Measurements from ENCODE around the gene ERGIC1. TPM values are rescaled to one million over a fixed set of nuclear protein-coding genes. Genes with fewer than 3 reads are reported as not detected.
A peak's percentile ranks its signal among the peaks of the same experiment; 100 is the strongest.
"Not testable (repeated sequence)": the region's sequence is repeated elsewhere in the genome, so short reads cannot be mapped to it uniquely, and the experiment has no call there.

Gene ERGIC1, protein sequence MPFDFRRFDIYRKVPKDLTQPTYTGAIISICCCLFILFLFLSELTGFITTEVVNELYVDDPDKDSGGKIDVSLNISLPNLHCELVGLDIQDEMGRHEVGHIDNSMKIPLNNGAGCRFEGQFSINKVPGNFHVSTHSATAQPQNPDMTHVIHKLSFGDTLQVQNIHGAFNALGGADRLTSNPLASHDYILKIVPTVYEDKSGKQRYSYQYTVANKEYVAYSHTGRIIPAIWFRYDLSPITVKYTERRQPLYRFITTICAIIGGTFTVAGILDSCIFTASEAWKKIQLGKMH
- total RNA-seq = 243 TPM

DNA sequence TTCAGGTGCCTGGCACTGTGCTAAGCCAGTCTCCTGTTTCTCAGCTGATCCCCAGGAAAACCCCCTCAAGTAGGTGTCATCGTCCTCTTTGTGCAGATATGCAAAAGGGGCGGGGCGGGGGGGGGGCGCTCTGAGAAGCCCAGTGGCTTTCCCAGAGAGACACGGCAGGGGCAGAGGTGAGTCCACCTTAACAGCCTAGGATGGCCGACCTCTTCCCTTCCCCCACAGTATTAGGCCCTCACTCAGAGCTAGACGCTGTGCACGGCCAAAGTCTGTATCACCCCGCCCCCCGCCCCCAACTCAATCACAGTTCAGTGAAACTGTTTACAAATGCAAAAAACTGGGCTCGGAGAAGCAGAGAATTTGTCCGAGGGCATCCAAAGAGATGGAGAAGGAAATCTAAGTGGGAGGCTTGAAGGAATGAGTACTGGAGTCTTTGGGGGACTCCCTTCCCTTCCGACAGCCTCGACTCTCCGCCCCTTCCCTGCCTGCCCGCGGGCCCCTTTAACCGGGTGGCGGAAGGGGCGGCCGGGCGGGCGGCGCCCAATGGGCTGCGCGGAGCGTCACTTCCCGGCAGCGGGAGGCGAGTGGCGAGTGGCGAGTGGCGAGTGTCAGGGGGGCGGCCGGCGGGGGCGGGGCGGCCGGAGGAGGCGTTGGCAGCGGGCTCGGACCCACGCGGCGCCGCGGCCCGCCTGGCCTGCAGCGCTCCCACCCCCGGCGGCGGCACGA is at the start of gene ERGIC1:
ERGIC1 (plus strand) TSS at position 566 of the 729 bp plus-strand sequence; CDS start at position 729, 163 bp downstream.
- peak in 2 of 3 donors; percentile 65 to 71 for DNase-seq (ENCODE audit: low read depth in 2 of 3, low spot score in 2 of 3)

DNA sequence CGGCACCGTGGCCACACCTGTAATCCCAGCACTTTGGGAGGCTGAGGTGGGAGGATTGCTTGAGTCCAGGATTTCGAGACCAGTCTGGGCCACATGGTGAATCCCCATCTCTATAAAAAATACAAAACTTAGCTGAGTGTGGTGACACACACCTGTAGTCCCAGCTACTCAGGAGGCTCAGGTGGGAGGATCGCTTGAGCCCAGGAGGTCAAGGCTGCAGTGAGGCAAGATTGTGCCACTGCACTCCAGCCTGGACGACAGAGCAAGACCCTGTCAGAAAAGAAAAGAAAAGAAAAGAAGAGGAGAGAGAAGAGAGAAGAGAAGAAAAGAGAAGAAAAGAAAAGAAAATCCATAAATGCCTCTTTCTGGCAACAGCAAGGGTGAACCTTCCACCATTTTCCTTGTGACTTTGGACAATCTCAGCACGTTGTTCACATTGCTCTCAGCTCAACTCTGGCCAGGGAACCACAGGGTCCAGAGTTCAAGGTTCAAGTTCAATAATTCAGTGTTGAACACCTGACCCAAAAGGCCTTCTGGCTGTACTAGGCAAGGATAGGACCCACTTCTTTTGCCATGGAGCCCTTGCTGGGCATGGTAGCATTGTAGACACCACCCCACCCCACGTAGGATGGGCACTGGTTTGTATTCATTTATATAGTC is 48.5 kb upstream of the ERGIC1 start:
- no peak for DNase-seq (ENCODE audit: low read depth in 2 of 3, low spot score in 2 of 3)

DNA sequence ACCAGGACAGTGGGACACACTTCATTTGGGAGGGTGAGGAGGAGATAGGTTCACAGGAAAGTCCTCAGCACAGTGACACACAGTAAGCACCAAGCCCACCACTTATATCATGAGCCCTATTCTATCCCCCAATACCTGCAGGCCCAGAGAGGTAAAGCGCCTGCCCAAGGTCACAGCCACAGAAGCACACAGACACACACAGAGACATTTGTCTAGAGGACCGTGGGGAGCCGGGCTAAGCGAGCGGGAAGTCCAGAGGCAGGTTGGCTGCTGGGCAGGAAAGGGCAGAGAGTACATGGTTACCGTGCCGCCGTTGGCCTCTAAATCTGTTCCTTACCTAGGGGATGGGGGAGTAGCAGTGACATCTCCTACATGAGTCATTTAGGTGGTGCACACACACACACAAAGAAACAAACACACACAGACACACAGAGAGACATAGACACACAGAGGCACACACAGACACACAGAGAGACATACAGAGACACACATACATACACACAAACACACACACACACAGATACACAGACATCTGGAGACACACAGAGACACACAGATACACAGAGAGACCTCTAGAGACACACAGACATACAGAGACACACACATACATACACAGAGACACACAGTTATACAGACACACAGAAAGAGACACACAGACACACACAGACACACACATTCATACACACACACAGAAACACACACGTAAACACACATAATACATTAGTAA is 47.2 kb upstream of the ERGIC1 start:
- no peak for DNase-seq (ENCODE audit: low read depth in 2 of 3, low spot score in 2 of 3)

DNA sequence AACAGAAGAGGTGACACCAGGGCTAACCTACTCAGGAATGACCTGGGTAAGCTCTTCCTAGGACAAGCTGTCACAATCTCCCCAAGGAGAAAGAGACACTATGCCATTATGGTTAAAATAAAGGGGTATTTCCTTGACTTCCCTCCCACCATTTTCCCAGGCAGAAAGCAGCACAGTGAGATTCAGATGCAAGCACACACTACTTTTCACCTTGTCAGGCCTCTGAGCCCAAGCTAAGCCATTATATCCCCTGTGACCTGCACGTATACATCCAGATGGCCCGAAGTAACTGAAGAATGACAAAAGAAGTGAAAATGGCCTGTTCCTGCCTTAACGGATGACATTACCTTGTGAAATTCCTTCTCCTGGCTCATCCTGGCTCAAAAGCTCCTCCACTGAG is 46.5 kb upstream of the ERGIC1 start:
- DNase-seq (ENCODE audit: low read depth in 2 of 3, low spot score in 2 of 3) = not testable (repeated sequence)

DNA sequence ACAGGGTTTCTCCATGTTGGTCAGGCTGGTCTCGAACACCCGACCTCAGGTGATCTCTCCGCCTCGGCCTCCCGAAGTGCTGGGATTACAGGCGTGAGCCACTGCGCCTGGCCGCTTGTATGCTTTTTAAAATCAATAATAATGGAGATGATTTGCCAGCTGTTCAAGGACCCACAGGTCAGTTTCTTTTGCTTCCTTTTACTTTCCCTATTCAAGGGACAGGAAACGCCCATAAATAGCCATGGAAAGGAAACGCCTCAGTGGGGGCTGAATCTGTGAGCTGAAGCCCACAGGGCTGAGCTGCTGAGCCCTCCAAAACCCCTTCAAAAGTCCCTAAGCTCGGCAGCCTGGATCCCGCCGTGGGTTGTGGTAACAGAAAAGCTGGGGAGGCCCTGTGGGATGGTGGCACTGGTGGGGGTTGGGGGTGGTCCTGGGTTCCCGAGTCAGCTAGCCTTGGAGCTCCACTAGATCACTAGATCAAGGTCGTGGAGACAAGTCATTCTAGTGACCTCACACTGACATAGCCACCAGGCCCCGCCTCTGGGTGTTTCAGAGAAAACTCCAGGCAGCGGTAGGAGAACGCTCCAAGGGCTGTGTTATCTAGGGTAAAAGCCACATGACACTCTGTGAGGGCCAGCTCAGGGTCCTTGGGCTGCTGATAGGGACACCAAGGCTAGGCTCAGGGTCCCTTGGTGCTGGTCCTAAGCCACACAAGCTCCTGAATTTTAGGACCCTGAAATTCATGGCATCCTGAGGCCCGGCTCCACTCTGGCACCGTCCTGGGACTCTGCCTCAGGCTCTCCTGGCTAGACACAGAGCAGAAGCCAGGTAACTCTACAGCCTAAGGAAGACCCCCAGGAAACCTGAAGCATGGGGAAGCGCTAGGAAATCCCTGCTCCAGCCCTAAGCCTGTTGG is 45.0 kb upstream of the ERGIC1 start:
- peak in 1 of 3 donors; percentile 56 for DNase-seq (ENCODE audit: low read depth in 2 of 3, low spot score in 2 of 3)

DNA sequence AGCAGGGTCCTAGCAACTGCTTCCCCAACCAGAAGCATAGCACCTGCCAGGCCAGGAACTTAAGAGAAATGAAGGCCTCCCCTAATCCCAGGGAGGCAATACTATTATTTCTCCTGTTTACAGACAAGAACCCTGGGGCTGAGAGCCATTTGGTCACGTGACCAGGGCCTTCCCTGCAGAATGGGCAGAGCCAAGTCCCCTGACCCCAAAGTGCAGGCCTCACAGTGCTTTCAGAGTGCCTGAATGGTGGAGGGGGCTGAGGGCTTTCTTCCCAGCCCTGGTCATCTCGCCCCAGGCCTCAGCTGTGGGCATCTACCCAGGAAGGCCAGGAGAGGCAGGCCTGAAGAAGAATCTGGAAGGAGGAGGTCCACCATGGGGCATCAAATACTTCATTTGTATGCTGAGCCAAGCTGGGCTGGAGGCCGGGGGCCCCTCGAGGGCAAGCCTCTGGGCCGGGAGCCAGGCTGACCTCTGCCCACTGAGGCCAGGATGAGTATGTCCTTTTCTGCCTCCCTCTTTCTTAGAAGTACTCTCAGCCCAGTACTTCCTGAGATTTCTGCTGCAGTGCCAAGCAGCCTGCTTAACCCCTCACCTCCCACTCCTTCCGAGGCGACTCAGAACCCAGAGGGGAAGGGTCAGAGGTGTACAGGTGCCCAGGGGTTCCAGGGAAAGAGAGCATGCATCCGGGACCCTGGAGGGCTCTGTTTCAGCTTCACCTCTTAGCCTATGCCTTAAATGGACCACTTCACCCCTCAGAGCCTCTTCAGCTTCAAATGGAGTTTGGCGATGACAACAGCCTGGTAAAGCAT is 44.2 kb upstream of the ERGIC1 start:
- no peak for DNase-seq (ENCODE audit: low read depth in 2 of 3, low spot score in 2 of 3)

DNA sequence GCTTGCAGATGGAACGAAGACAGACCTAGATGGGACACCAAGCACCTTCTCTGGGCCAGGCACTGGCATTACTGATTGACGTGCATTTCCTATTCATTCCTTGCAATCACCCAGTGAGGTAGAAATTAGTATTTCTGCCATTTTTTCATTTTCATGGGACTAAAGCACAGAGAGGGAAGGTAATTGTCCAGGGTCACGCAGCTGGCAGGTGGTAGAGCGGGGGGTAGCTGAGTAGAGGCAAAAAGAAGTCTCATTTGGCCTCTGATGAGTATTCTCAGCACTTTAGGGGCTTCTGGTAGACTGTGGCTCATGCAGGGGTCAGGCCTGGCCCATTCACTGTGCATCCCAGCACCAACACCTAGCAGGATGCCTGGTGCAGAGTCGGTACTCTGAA is 43.6 kb upstream of the ERGIC1 start:
- DNase-seq (ENCODE audit: low read depth in 2 of 3, low spot score in 2 of 3) = no peak

DNA sequence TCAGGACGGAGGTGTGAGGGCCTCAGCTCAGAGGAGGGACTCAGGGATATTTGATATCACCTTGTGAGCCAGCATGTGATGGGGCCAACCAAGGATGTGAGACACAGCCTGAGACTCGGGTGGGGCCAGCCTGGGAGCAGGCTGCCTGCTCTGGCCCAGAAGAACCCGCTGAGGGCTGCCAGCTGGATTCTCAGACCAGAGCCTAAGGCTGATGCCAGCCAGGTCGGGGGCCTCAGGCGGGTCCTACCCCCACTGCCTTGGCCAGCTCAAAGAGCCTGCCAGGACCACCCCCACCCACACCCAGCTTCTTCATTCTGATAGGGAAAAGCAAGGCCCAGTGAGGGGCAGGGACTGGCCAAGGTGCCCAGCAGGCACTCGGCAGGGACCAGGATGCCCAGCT is 42.8 kb upstream of the ERGIC1 start:
- DNase-seq (ENCODE audit: low read depth in 2 of 3, low spot score in 2 of 3) = no peak

DNA sequence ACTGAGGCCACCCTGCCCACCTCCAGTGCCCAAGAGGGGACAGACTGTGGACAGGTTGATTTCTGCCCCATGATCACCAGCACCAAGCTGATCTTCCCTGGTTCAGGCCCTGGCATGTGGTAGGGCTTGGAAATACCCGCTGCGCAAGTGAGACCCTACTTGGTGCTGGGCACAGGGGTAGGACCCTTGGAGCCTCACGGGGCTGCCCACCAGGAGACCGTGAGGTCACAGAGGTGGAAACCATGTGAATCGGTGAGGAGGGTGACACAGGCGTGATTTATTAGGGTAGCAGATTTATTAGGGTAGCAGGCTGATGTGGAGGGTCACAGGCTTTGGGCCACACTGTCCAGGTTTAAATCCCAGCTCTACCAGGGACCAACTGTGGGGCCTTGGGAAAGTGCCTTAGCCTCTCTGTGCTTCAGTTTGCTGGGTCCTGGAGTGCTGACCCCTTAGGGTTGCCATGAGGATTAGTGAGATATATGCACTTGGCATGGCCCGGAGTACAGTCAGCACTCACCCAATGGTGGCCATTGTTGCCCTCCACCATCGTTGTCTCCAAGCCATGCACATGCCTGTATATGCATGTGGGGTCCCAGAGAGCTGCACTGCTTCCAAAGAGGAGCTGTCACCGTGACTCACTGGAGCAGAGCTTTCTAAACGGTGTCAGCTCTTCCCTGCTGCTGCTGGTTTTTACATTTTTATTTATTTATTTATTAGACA is 42.2 kb upstream of the ERGIC1 start:
- no peak for DNase-seq (ENCODE audit: low read depth in 2 of 3, low spot score in 2 of 3)

DNA sequence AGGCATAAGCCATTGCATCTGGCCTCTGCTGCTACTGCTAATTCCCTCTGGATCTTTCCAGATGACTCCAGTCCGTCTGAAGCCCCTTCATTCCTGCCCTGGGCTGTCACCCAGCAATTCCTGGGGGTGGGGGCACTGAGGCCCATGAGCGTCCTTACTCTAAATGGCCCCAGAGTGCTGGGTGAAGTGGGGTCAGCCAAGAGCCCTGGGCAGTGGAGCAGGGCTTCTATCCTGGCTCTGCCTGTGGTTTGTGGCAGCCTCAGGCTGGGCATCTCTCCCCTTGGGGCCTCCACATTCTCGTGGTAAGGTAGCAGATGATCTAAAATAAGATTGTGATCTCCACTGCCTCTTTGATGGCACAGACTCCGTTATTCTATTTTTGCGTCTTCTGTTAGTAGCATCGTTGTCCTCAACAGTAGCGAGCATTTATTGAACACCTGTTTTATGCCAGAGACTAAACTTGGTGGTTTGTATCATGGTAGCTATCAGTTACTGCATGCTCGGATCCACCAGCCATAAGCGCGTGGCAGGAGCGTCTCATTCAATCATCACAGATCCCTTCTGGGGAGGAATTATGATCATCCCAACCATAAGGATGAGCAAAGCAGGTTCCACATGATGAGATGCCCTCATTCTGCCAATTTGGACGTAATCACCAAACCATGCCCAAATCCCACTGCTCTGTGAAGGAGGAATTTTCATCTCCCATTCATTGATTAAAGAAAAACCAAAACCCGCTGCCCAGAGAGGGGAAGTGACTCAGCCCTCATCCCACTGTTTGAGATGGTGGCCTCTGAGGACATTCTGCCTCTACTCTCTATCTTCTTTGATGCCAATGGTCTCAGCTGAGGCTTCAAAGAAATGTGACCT is 41.1 kb upstream of the ERGIC1 start:
- DNase-seq (ENCODE audit: low read depth in 2 of 3, low spot score in 2 of 3) = no peak

DNA sequence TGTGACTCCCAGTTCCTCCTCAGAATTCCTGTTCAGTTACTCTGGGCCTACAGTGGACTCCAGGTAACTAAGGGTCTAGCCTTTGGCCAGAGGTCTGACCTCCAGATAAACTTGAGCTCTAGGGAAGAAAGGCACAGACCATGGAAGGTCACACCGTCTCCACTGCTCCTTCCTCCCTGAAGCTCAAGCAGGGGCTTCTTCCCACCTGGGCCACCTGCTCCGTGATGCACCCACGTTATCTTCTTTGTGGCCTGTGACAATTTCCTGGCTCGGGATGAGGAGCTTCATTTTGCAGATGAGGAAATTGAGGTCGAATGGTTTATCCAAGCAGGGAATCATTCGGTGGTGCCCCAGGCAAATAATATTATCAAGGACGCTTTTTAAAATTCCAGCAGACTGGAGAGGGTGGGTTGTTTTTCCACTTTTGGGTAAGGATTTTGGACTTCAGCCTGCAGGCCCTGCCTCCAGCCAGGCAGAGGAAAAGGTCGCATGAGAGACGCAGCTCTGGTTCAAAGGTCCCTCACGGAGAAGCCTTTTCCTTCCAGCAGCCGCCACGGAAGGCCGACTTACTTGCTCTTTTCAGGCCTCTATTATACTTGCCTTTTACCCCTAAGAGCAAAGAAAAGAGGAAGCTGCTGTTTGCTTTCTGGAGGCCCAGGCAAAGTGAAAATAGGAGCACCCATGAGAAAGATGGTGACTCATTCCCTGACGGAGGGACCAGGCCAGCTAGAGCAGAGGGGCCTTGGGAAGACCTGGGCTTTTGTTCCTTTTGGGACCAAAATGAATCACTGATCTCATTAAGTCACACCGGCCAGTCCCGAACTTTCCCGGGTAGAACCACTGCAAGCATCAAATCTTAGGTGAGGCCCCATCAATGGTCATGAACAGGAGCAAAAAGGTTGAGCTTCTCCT is 40.2 kb upstream of the ERGIC1 start:
- DNase-seq (ENCODE audit: low read depth in 2 of 3, low spot score in 2 of 3) = peak in 1 of 3 donors; percentile 50

DNA sequence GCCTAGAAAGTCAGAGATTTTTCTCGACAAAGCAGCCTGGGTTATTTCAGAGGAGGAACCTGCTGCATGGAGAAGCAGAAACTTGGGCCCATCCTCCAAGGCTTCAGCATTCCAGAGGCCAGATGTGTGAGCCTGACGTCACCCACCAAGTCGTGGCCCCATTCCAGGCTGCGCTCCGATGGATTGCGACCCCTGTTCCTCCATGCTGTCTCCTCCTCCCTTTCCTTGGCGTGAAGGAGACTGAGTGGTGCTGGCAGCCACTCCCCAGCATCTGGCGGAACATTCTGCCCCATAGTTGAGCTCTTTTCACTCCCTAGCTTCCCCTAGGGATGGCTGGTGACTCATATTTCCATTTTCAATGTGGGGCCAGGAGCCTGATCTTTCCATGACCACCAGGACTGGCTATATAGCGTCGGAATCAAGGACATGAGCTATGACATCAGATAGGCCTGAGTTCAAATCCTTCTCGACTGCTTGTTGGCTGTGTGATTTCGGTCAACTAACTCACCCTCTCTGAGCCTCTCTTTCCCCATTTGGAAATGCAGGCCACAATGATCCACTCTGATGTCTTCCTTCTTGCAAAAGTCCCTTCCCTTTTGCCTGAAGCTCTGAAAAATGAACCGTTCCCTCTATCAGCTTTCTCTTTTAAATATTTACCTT is 38.6 kb upstream of the ERGIC1 start:
- no peak for DNase-seq (ENCODE audit: low read depth in 2 of 3, low spot score in 2 of 3)

DNA sequence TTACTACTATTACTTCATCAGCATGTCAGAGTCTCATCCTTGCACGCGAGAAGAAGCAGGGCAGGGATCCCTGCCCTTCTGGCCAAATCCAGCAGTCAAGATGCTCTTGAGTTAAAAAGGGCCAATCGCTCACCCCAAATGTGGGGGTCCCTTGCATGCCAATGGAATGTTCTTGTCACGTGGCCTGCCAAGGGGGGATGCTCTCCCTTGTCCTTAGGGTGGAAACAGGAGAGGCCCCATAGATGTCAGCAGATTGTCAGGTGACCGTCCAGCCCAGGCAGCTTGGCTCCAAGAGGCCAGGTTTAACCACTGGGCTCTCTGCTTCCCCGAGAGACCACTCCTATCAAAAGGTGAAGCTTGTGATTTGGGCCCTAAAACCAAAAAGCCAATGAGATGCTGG is 37.7 kb upstream of the ERGIC1 start:
- DNase-seq (ENCODE audit: low read depth in 2 of 3, low spot score in 2 of 3) = no peak

DNA sequence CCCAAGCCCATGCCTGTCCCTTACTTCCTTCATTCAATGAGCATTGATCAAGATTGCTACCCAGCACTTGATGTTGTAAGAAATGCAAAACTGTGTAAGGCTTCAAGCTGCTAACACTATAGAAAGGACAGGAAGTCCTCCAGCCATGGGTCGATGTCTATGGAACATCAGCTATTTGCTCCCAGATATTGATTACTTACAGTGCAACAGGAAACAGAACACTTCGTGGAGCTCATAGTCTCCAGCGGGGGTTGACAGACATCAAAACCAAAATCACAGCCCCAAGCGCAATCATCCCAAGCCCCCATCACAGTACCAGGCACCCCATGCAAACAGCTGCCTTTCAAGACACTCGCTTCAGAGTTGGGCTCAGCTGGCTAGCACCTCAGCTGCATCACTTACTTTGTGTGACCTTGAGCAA is 36.3 kb upstream of the ERGIC1 start:
- DNase-seq (ENCODE audit: low read depth in 2 of 3, low spot score in 2 of 3) = no peak

DNA sequence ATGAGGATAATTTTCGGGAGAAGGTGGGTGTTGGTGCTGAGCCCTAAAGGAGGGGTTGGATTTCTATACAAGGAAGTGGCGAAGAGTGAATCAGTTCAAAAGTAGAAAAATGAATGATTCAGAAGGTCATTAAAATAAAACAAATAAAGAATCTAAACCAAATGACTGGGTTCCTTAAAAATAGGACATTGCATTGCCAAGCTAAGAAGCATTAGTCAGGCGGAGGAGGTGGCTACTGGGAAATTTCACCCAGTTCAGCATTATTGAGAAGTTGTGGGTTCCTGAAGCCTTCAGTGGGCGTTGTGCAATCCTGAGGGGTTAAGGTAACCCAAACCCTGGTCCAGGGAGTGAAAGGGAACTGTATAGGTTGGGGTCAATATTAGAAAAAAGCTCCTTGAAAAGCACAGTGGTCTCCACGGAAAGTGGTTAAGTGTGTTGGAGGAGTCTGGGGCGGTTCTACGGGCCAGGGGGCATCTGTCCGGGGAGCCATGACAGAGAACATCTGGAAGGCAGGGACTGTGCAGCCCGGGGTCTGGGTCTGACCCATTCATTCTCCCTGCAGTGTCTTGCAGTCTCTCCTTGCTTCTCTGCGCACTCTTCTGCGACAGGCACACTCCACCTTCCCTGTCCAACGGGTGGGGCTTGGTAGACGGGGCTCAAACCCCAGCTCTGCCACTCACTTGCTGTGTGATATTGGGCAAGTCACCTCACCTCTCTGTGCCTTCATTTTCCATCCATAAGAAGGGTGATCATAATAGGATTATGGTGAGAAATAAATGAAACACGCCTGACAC is 35.4 kb upstream of the ERGIC1 start:
- peak in 1 of 3 donors; percentile 33 for DNase-seq (ENCODE audit: low read depth in 2 of 3, low spot score in 2 of 3)

All from hematopoietic multipotent progenitor cell (in vitro differentiated cells).